BJ (cell line): Measurements from ENCODE around the gene YY1AP1. TPM values are rescaled to one million over a fixed set of nuclear protein-coding genes. Genes with fewer than 3 reads are reported as not detected.

Experiments
- CTCF ChIA-PET: fragments of 350-600 bp; formaldehyde crosslinking; extraction: SDS; loops from one replicate; lab custom pipeline; 2021; ENCODE audit warnings: antibody characterized with exemption, inconsistent platforms; lab: Yijun Ruan, JAX
- POLR2A ChIA-PET: fragments of 300-600 bp; sonication (Branson Sonifier 250); formaldehyde crosslinking; extraction: SDS; loops from one replicate; lab custom pipeline; 2021; ENCODE audit warnings: antibody characterized with exemption; lab: Charles Lee
- DNase-seq: peaks from one replicate; pipeline ENCODE4 v3.0.0-alpha.2; 2011; ENCODE audit warnings: low read depth
- H3K27me3 ChIP-seq: 2 replicates; pipeline ENCODE4 v1.6.0; 2011; ENCODE audit warnings: low read length; ENCODE audit not compliant: control insufficient read depth, insufficient read depth
- H3K36me3 ChIP-seq: 2 replicates; pipeline ENCODE4 v1.5.1; 2011; ENCODE audit warnings: low read length; ENCODE audit not compliant: control insufficient read depth, insufficient read depth
- H3K4me3 ChIP-seq: 2 replicates; pipeline ENCODE4 v1.5.1; 2011; ENCODE audit warnings: low read depth, mild to moderate bottlenecking, control low read depth, low read length
- CTCF ChIP-seq: IDR thresholded peaks from 2 replicates; pipeline ENCODE4 v1.5.1; 2011; ENCODE audit warnings: low read depth, mild to moderate bottlenecking, control low read depth, inconsistent platforms, low read length, moderate library complexity; ENCODE audit not compliant: insufficient read depth
- polyA plus RNA-seq: library from polyadenylated mRNA; depleted of rRNA; stranded (reverse); fragments of >200 nt; gene quantifications from 2 replicates; pipeline ENCODE4 v1.2.3, GENCODE V29; 2011

Gene YY1AP1
- polyA plus RNA-seq, 1 experiment, result 57.7 TPM

- no peak for TF ChIP-seq CTCF
- ChIA-PET POLR2A (no interaction called here), CTCF (no interaction called here)
- peaks cover 2% of the 10 kb centered on the region for H3K36me3 ChIP-seq
- H3K27me3 ChIP-seq, result no peaks in the 10 kb centered on the region
- no peak overlapping the region for H3K4me3 ChIP-seq
- no peak for DNase-seq
These were observed 8.5 kb upstream of the YY1AP1 start for GRCh38 chr1:155697046-155697445.

GRCh38 chr1:155696524-155696923, 8.0 kb upstream of the YY1AP1 start:
- ChIA-PET POLR2A (no interaction called here), CTCF (no interaction called here)
- Histone ChIP-seq H3K36me3 (peaks cover 2% of the 10 kb centered on the region), H3K27me3 (no peaks in the 10 kb centered on the region), H3K4me3 (no peak overlapping the region)
- no peak for DNase-seq
- TF ChIP-seq CTCF, result no peak

- POLR2A ChIA-PET, result no interaction called here
- CTCF ChIA-PET, result no interaction called here
- Histone ChIP-seq H3K4me3 (no peak overlapping the region), H3K27me3 (no peaks in the 10 kb centered on the region), H3K36me3 (peaks cover 2% of the 10 kb centered on the region)
- no peak for TF ChIP-seq CTCF
- DNase-seq, result no peak
These were observed 7.0 kb upstream of the YY1AP1 start for GRCh38 chr1:155695608-155696007.

DNA sequence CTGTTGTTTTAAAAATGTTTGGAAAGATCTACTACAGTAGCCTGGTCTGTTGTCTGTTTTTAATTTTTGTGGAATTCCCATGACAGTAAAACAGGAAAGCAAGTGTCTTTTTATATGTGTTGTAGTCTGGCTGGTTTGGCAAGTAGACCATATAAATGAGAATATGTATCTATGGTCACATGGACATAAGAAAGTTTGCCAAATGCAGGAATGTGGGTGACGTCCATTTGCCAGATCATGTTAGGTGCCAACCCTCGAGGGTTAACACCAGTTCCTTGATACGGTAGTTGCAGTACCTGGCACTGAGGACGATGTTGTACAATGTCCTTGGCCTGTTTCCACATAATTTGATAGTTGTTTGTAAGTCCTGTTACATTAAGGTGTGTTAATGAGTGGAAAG, 6.5 kb upstream of the YY1AP1 start:
- no peak for DNase-seq
- CTCF ChIA-PET, result interaction anchor here (0.6 kb wide), 1 partner anchor 98 kb away, joined by 5 read pairs; no protein-coding TSS in a partner anchor
- Histone ChIP-seq H3K27me3 (no peaks in the 10 kb centered on the region), H3K4me3 (no peak overlapping the region), H3K36me3 (peaks cover 2% of the 10 kb centered on the region)
- TF ChIP-seq CTCF, result no peak
- POLR2A ChIA-PET, result no interaction called here

DNA sequence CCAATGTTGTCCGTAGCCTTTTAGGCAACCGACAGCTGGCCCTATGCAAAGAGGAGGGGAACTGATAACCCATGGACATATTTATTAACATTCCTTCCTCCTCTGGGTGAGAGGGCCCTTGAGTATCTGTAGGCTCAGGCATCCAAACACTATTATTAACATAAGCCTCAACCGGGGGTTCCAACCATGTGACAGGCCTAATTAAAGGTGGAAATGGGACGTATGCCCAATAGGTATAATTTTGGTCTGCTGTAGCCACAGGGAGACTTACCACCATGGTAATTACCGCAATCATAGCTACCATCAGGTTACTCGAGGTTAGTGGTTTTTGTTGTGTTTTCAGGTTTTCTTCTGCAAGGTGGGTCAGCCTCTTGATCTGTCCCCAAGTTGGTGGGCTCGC, 5.6 kb upstream of the YY1AP1 start:
- CTCF ChIA-PET, result no interaction called here
- POLR2A ChIA-PET, result no interaction called here

More for the DNA sequence above, 5.6 kb upstream of the YY1AP1 start:
- Histone ChIP-seq H3K4me3 (no peak overlapping the region), H3K36me3 (peaks cover 2% of the 10 kb centered on the region), H3K27me3 (no peaks in the 10 kb centered on the region)
- no peak for DNase-seq
- no peak for TF ChIP-seq CTCF
